OCI-LY7 (cell line): ENCODE results near the gene MCM7. TPM values are rescaled to one million over a fixed set of nuclear protein-coding genes. Genes with fewer than 3 reads are reported as not detected.

Experiments
- BruUV-seq: library from RNA; stranded (reverse); fragments of 400-500 nt; replicated peaks from 2 replicates; lab custom pipeline; 2021; lab: Mats Ljungman, UMichigan
- CTCF ChIA-PET: fragments of 300-600 bp; sonication (Branson Sonifier 250); formaldehyde crosslinking; loops from one replicate; lab custom pipeline; 2022; ENCODE audit warnings: antibody characterized with exemption; ENCODE audit not compliant: unreplicated experiment; lab: Charles Lee
- POLR2A ChIA-PET: fragments of 300-600 bp; sonication (Branson Sonifier 250); formaldehyde crosslinking; loops from one replicate; lab custom pipeline; 2022; ENCODE audit warnings: antibody characterized with exemption; lab: Charles Lee
- DNase-seq: peaks from one replicate; pipeline ENCODE4 v3.0.0-alpha.2; 2015; ENCODE audit warnings: low spot score
- H2AFZ ChIP-seq: fragments of 200-600 bp; sonication (generic), shearing (Covaris generic); 2 replicates; pipeline ENCODE4 v1.6.1; 2014; ENCODE audit warnings: mild to moderate bottlenecking, antibody characterized with exemption, low read length, moderate library complexity
- H3K27ac ChIP-seq: fragments of 200-600 bp; sonication (generic); 2 replicates; pipeline ENCODE4 v1.5.1; 2014; ENCODE audit warnings: mixed run types, low read depth, mild to moderate bottlenecking, moderate library complexity, low read length, inconsistent platforms; ENCODE audit not compliant: poor library complexity, severe bottlenecking
- H3K36me3 ChIP-seq: fragments of 200-600 bp; sonication (generic); 2 replicates; pipeline ENCODE4 v1.6.1; 2014; ENCODE audit warnings: mild to moderate bottlenecking, antibody characterized with exemption, low read length, moderate library complexity, mixed read lengths; ENCODE audit not compliant: insufficient read depth
- H3K4me1 ChIP-seq: fragments of 200-600 bp; sonication (generic); 2 replicates; pipeline ENCODE4 v1.5.1; 2014; ENCODE audit warnings: mild to moderate bottlenecking, low read length; ENCODE audit not compliant: insufficient read depth, poor library complexity, severe bottlenecking
- H3K4me2 ChIP-seq: fragments of 200-600 bp; sonication (generic); 2 replicates; pipeline ENCODE4 v1.6.1; 2014; ENCODE audit warnings: mild to moderate bottlenecking, low read length
- H3K4me3 ChIP-seq: fragments of 200-600 bp; sonication (generic); 2 replicates; pipeline ENCODE4 v1.5.1; 2014; ENCODE audit warnings: mild to moderate bottlenecking, low read depth, low read length; ENCODE audit not compliant: poor library complexity, severe bottlenecking
- H3K79me2 ChIP-seq: fragments of 200-600 bp; sonication (generic); 2 replicates; pipeline ENCODE4 v1.6.1; 2016; ENCODE audit warnings: low read depth, mild to moderate bottlenecking, low read length, moderate library complexity, mixed read lengths; ENCODE audit not compliant: insufficient read depth
- H3K9me2 ChIP-seq: fragments of 200-600 bp; sonication (generic); 2 replicates; pipeline ENCODE4 v1.6.1; 2016; ENCODE audit warnings: mild to moderate bottlenecking, low read length, mixed read lengths; ENCODE audit not compliant: insufficient read depth
- H3K9me3 ChIP-seq: fragments of 200-600 bp; sonication (generic); 2 replicates; pipeline ENCODE4 v1.6.1; 2014; ENCODE audit warnings: mild to moderate bottlenecking, mixed run types, low read length, mixed read lengths
- H4K20me1 ChIP-seq: fragments of 200-600 bp; sonication (generic); 2 replicates; pipeline ENCODE4 v1.6.1; 2014; ENCODE audit warnings: mild to moderate bottlenecking, antibody characterized with exemption, low read length, moderate library complexity, mixed read lengths; ENCODE audit not compliant: insufficient read depth
- CTCF ChIP-seq: fragments of 200-600 bp; sonication (generic); conservative IDR thresholded peaks from 2 replicates; pipeline ENCODE4 v1.5.1; 2014; ENCODE audit warnings: mild to moderate bottlenecking, antibody characterized with exemption, low read length, moderate library complexity, mixed read lengths
- EZH2phosphoT487 ChIP-seq: fragments of 200-600 bp; sonication (generic); IDR thresholded peaks from 2 replicates; pipeline ENCODE4 v1.6.1; 2018; ENCODE audit warnings: low read depth, borderline replicate concordance, mild to moderate bottlenecking, mixed run types, antibody characterized with exemption, low read length, moderate library complexity, mixed read lengths
- intact Hi-C: fragments of 100-400 bp; cut with micrococcal nuclease; formaldehyde crosslinking; loops from one replicate; pipeline ENCODE4 v1.10.0; 2022; ENCODE audit not compliant: unreplicated experiment
- total RNA-seq, 2 experiments: library from RNA; depleted of rRNA in 1 of 2; stranded (reverse); fragments of >200 nt in 1 of 2; shearing (Covaris generic) in 1 of 2; gene quantifications; 2 replicates each; pipeline ENCODE4 v1.2.3, GENCODE V29; 2014 to 2022

MCM7 gene
- total RNA-seq, 2 experiments from 2014 or later: 423 to 424 TPM

- CTCF ChIA-PET: interaction anchor here (0.6 to 0.7 kb wide), 2 partner anchors 11 to 33 kb away, joined by 3 to 4 read pairs; partner anchors contain the start of gene LAMTOR4
- TSS peak; percentile 80 for BruUV-seq
- Histone ChIP-seq H3K9me3 (no peaks in the 10 kb centered on the region), H3K79me2 (no peaks in the 10 kb centered on the region), H2AFZ (peak overlapping the region; percentile 70), H4K20me1 (no peaks in the 10 kb centered on the region), H3K4me1 (peaks cover 35% of the 10 kb centered on the region), H3K9me2 (no peaks in the 10 kb centered on the region), H3K4me3 (peak overlapping the region; percentile 40), H3K27ac (peak overlapping the region; percentile 71), H3K4me2 (peak overlapping the region; percentile 55), H3K36me3 (no peaks in the 10 kb centered on the region)
- TF ChIP-seq EZH2phosphoT487: no peak
- no peak for TF ChIP-seq CTCF
- DNase-seq: peak; percentile 84
- POLR2A ChIA-PET: interaction anchor here (0.8 to 2.4 kb wide), 7 partner anchors 9 to 82 kb away, joined by 3 to 34 read pairs (median 5); partner anchors contain the start of gene LAMTOR4
- intact Hi-C loops: loop anchor here (10.0 kb wide), 1 partner anchor 207 kb away; no protein-coding TSS in a partner anchor
Observed at GRCh38 chr7:100137851-100138760, 36.9 kb upstream of the MCM7 start.

GRCh38 chr7:100132697-100133151 is 31.5 kb upstream of the MCM7 start:
- no peaks in the 10 kb centered on the region for H3K9me3 ChIP-seq
- peak overlapping the region; percentile 27; the same call in 1 of the 2 replicates for H3K4me2 ChIP-seq
- no peak overlapping the region for H3K27ac ChIP-seq
- H2AFZ ChIP-seq: 0 out of 2 replicates have a peak overlapping the region, but pooled peaks have one; percentile 1
- POLR2A ChIA-PET: interaction anchor here (0.5 to 1.1 kb wide), 5 partner anchors 31 to 270 kb away, joined by 3 to 9 read pairs (median 3); no protein-coding TSS in a partner anchor
- no TSS peak for BruUV-seq
- no peaks in the 10 kb centered on the region for H4K20me1 ChIP-seq
- TF ChIP-seq EZH2phosphoT487 (no peak), CTCF (peak; percentile 96)
- peak; percentile 81 for DNase-seq
- H3K9me2 ChIP-seq: no peaks in the 10 kb centered on the region
- H3K79me2 ChIP-seq: no peaks in the 10 kb centered on the region
- CTCF ChIA-PET: interaction anchor here (0.5 to 1.2 kb wide), 6 partner anchors 32 to 269 kb away, joined by 3 to 6 read pairs (median 4); partner anchors contain the start of gene MCM7
- H3K4me3 ChIP-seq: no peak overlapping the region
- intact Hi-C loops: loop anchor here (1.0 to 10.0 kb wide), 4 partner anchors 85 to 275 kb away; no protein-coding TSS in a partner anchor
- peaks cover 36% of the 10 kb centered on the region for H3K4me1 ChIP-seq
- no peaks in the 10 kb centered on the region for H3K36me3 ChIP-seq
